ENCODE measurements around the gene TAS2R46.

The TAS2R46 gene

DNA sequence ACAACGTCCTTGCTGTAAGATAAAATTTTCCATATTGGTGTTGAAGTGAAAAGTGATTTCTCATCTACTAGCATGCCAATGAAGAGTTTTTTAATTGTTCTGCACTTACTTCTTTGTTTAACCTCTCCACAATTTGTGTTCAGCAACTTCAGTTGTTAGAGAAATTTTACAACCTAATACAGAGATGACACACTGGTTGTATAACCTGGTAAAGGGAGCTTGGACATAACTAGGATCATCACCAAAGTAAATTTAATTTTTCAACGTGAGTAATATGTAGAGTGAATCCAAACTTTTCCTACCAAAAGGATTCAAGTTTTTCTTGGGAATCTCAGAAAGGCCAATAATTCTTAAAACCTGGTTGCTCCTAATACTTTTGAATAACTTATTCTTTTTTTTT, 43.5 kb upstream of the TAS2R46 start:
- TF ChIP-seq EGR1 (IDR thresholded peaks at IDR 0.05) (no peak), TCF12 (IDR thresholded peaks at IDR 0.05; ENCODE audit: low read depth) (no peak), CEBPB (IDR thresholded peaks at IDR 0.05) (no peak), RAD21 (IDR thresholded peaks at IDR 0.05; ENCODE audit: low read depth) (no peak), CREB1 (IDR thresholded peaks at IDR 0.05; ENCODE audit: low read depth) (no peak), TEAD4 (IDR thresholded peaks at IDR 0.05) (no peak), ZBTB7A (IDR thresholded peaks at IDR 0.05; ENCODE audit: low read depth) (no peak), MAX (IDR thresholded peaks at IDR 0.05) (no peak), FOXM1 (IDR thresholded peaks at IDR 0.05; ENCODE audit: borderline replicate concordance, low read depth) (no peak), REST (IDR thresholded peaks at IDR 0.05; ENCODE audit: low read depth) (no peak), NFIC (IDR thresholded peaks at IDR 0.05) (no peak), TAF1 (IDR thresholded peaks at IDR 0.05; ENCODE audit: low read depth) (no peak), YY1 (IDR thresholded peaks at IDR 0.05; ENCODE audit: low read depth) (no peak), EP300 (IDR thresholded peaks at IDR 0.05; ENCODE audit: borderline replicate concordance) (no peak)
- TF ChIP-seq, protein P1, sequence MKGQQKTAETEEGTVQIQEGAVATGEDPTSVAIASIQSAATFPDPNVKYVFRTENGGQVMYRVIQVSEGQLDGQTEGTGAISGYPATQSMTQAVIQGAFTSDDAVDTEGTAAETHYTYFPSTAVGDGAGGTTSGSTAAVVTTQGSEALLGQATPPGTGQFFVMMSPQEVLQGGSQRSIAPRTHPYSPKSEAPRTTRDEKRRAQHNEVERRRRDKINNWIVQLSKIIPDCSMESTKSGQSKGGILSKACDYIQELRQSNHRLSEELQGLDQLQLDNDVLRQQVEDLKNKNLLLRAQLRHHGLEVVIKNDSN (IDR thresholded peaks at IDR 0.05), result no peak

DNA sequence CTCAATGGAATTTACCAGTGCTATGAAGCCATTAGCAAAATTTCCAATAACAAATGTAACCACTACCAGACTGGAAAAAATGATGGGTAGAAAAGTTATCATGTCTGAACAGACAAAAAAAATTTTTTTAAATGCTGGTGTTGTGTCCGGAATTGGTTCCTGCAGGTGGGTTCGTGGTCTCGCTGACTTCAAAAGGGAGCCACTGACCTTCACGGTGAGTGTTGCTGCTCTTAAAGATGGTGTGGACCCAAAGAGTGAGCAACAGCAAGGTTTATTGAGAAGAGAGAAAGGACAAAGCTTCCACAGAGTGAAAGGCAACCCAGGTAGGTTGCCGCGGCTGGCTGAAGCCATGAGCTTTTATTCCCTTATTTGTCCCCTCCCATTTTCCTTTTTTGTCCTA, 30.0 kb upstream of the TAS2R46 start, which contains the start of gene TAS2R43:
TAS2R43 (minus strand) TSS at position 186 of the 400 bp plus-strand sequence; CDS start at position 102, 84 bp downstream.
- TF ChIP-seq NFIC (IDR thresholded peaks at IDR 0.05) (no peak), TAF1 (IDR thresholded peaks at IDR 0.05; ENCODE audit: low read depth) (no peak), CEBPB (IDR thresholded peaks at IDR 0.05) (no peak), YY1 (IDR thresholded peaks at IDR 0.05; ENCODE audit: low read depth) (no peak), EP300 (IDR thresholded peaks at IDR 0.05; ENCODE audit: borderline replicate concordance) (no peak), ZBTB7A (IDR thresholded peaks at IDR 0.05; ENCODE audit: low read depth) (no peak)

- no peak for TF ChIP-seq ZBTB7A (IDR thresholded peaks at IDR 0.05; ENCODE audit: low read depth)
- no peak for TF ChIP-seq CEBPB (IDR thresholded peaks at IDR 0.05)
- TF ChIP-seq TEAD4 (IDR thresholded peaks at IDR 0.05), result no peak
- TF ChIP-seq TAF1 (IDR thresholded peaks at IDR 0.05; ENCODE audit: low read depth), result no peak
- TF ChIP-seq RAD21 (IDR thresholded peaks at IDR 0.05; ENCODE audit: low read depth), result no peak
- no peak for TF ChIP-seq FOXM1 (IDR thresholded peaks at IDR 0.05; ENCODE audit: borderline replicate concordance, low read depth)
- TF ChIP-seq REST (IDR thresholded peaks at IDR 0.05; ENCODE audit: low read depth), result no peak
Observed at GRCh38 chr12:11089246-11089645, 27.2 kb upstream of the TAS2R46 start.

GRCh38 chr12:11085419-11085818, 23.3 kb upstream of the TAS2R46 start:
- TF ChIP-seq EP300 (IDR thresholded peaks at IDR 0.05; ENCODE audit: borderline replicate concordance) (no peak), RAD21 (IDR thresholded peaks at IDR 0.05; ENCODE audit: low read depth) (no peak), TCF12 (IDR thresholded peaks at IDR 0.05; ENCODE audit: low read depth) (no peak), NFIC (IDR thresholded peaks at IDR 0.05) (no peak), FOXM1 (IDR thresholded peaks at IDR 0.05; ENCODE audit: borderline replicate concordance, low read depth) (no peak), TAF1 (IDR thresholded peaks at IDR 0.05; ENCODE audit: low read depth) (no peak), CEBPB (IDR thresholded peaks at IDR 0.05) (no peak), YY1 (IDR thresholded peaks at IDR 0.05; ENCODE audit: low read depth) (no peak), CREB1 (IDR thresholded peaks at IDR 0.05; ENCODE audit: low read depth) (no peak), MAX (IDR thresholded peaks at IDR 0.05) (no peak), TEAD4 (IDR thresholded peaks at IDR 0.05) (no peak), EGR1 (IDR thresholded peaks at IDR 0.05) (no peak), ZBTB7A (IDR thresholded peaks at IDR 0.05; ENCODE audit: low read depth) (no peak), REST (IDR thresholded peaks at IDR 0.05; ENCODE audit: low read depth) (no peak)
- TF ChIP-seq, protein P1 (IDR thresholded peaks at IDR 0.05), result no peak

All from Ishikawa (cell line).